Memory B cell (primary cell): ENCODE measurements around the gene MMP10.

Experiments used
- ATAC-seq: fragments of 150-1000 bp; cut with Tn5 transposase; 2 replicates; pipeline ENCODE4 v1.10.0; 2021; ENCODE audit warnings: low read depth, mild to moderate bottlenecking, moderate library complexity
- DNase-seq, 2 donors: peaks; one replicate each; pipeline ENCODE4 v3.0.0; 2022; ENCODE audit warnings: low spot score in 2 of 2
- H3K27ac Mint-ChIP-seq: one replicate; pipeline ENCODE4 v1.8.0; 2022; ENCODE audit warnings: mild to moderate bottlenecking, moderate library complexity, mixed read lengths
- H3K27me3 Mint-ChIP-seq: one replicate; pipeline ENCODE4 v1.8.0; 2022; ENCODE audit warnings: mixed read lengths
- H3K36me3 Mint-ChIP-seq: one replicate; pipeline ENCODE4 v1.8.0; 2022; ENCODE audit warnings: mild to moderate bottlenecking, mixed read lengths
- H3K4me1 Mint-ChIP-seq: one replicate; pipeline ENCODE4 v1.8.0; 2022; ENCODE audit warnings: mixed read lengths
- H3K4me3 Mint-ChIP-seq: one replicate; pipeline ENCODE4 v1.8.0; 2022; ENCODE audit warnings: mild to moderate bottlenecking, moderate library complexity, mixed read lengths
- H3K9me3 Mint-ChIP-seq: one replicate; pipeline ENCODE4 v1.8.0; 2022; ENCODE audit warnings: mixed read lengths

The MMP10 gene

GRCh38 chr11:102729849-102730815 lies 50.3 kb downstream of the MMP10 start:
- H3K4me3 Mint-ChIP-seq = no peak overlapping the region
- ATAC-seq = no peak
- peaks cover 2% of the 10 kb centered on the region for H3K27me3 Mint-ChIP-seq
- H3K27ac Mint-ChIP-seq = no peak overlapping the region
- H3K36me3 Mint-ChIP-seq = no peaks in the 10 kb centered on the region
- no peaks in the 10 kb centered on the region for H3K4me1 Mint-ChIP-seq
- H3K9me3 Mint-ChIP-seq = no peaks in the 10 kb centered on the region
- DNase-seq = no peak

GRCh38 chr11:102727890-102728289 lies 52.5 kb downstream of the MMP10 start:
- Mint-ChIP-seq H3K4me3 (no peak overlapping the region), H3K36me3 (no peaks in the 10 kb centered on the region), H3K4me1 (no peaks in the 10 kb centered on the region), H3K27me3 (peaks cover 2% of the 10 kb centered on the region), H3K9me3 (no peaks in the 10 kb centered on the region), H3K27ac (no peak overlapping the region)
- DNase-seq = no peak
- ATAC-seq = no peak

GRCh38 chr11:102724904-102725500 lies 55.4 kb downstream of the MMP10 start, which contains the start of gene MMP8:
TSS of gene MMP8 (minus strand) at chr11:102724954. CDS start at chr11:102724855, 99 bp downstream.
- Mint-ChIP-seq H3K27me3 (peaks cover 1% of the 10 kb centered on the region), H3K9me3 (no peaks in the 10 kb centered on the region), H3K4me3 (no peak within 1 kb of the TSS), H3K27ac (no peak within 1 kb of the TSS), H3K4me1 (no peaks in the 10 kb centered on the region), H3K36me3 (no peaks in the 10 kb centered on the region)
- DNase-seq = no peak
- no peak for ATAC-seq

- no peaks in the 10 kb centered on the region for H3K4me1 Mint-ChIP-seq
- H3K27me3 Mint-ChIP-seq = peaks cover 6% of the 10 kb centered on the region
- no peak overlapping the region for H3K4me3 Mint-ChIP-seq
- H3K27ac Mint-ChIP-seq = no peak overlapping the region
- DNase-seq (no peak), ATAC-seq (no peak)
- H3K9me3 Mint-ChIP-seq = no peaks in the 10 kb centered on the region
- H3K36me3 Mint-ChIP-seq = no peaks in the 10 kb centered on the region
Observed at GRCh38 chr11:102722821-102723220, 57.6 kb downstream of the MMP10 start.
